ENCODE measurements around the gene P2RX7.

DNA sequence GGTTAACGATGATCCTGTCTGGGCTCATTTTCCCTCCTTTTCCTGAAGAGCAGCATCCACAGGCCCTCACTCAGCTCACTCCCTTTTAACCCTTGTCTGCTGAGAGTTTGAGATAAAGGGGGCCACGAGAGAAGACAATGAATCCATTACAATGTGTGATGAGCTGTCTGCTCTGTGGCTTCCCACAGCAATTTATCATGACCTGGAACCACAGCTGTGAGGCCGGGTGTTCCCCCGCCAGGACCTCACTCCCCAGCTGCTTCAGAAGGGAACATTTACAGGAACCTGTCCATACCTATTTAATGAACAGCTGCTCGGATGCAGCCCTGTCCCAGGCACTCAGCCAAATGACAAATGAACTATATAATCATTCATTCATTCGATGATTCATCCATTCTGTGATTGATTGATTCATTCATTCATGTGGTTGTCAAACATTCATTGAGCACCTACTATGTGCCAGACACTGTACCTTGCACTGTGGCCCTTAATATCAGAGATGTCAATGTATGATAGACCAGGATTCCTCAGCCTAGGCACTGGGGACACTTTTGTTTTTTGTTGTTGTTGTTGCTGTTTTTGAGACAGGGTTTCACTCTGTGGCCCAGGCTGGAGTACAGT is 18.5 kb upstream of the P2RX7 start:
- TF ChIP-seq, protein P1, sequence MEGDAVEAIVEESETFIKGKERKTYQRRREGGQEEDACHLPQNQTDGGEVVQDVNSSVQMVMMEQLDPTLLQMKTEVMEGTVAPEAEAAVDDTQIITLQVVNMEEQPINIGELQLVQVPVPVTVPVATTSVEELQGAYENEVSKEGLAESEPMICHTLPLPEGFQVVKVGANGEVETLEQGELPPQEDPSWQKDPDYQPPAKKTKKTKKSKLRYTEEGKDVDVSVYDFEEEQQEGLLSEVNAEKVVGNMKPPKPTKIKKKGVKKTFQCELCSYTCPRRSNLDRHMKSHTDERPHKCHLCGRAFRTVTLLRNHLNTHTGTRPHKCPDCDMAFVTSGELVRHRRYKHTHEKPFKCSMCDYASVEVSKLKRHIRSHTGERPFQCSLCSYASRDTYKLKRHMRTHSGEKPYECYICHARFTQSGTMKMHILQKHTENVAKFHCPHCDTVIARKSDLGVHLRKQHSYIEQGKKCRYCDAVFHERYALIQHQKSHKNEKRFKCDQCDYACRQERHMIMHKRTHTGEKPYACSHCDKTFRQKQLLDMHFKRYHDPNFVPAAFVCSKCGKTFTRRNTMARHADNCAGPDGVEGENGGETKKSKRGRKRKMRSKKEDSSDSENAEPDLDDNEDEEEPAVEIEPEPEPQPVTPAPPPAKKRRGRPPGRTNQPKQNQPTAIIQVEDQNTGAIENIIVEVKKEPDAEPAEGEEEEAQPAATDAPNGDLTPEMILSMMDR (IDR thresholded peaks at IDR 0.05; ENCODE audit: low read length), result no peak
- no peak for TF ChIP-seq EZH2 (IDR thresholded peaks at IDR 0.05; ENCODE audit: borderline replicate concordance, low read length)

All from OCI-LY1 (cell line).